DOHH2 (cell line): Measurements from ENCODE around the gene SP7.
"Not testable (repeated sequence)": the region's sequence is repeated elsewhere in the genome, so short reads cannot be mapped to it uniquely, and the experiment has no call there.

Source experiments
- H3F3A ChIP-seq: fragments of 200-600 bp; sonication (generic), shearing (Covaris generic); 2 replicates; pipeline ENCODE4 v1.6.0; 2016; ENCODE audit warnings: antibody characterized with exemption, mild to moderate bottlenecking; ENCODE audit not compliant: control insufficient read depth, insufficient read depth
- H3K27ac ChIP-seq: fragments of 200-600 bp; sonication (generic); 2 replicates; pipeline ENCODE4 v1.5.1; 2014; ENCODE audit warnings: low read depth, mild to moderate bottlenecking, low read length, moderate library complexity
- H3K27me3 ChIP-seq: fragments of 200-600 bp; sonication (generic); 2 replicates; pipeline ENCODE4 v1.6.1; 2014; ENCODE audit warnings: mild to moderate bottlenecking, low read length, mixed read lengths; ENCODE audit not compliant: control insufficient read depth
- H3K36me3 ChIP-seq: fragments of 200-600 bp; sonication (generic); 2 replicates; pipeline ENCODE4 v1.6.1; 2014; ENCODE audit warnings: mild to moderate bottlenecking, low read length, moderate library complexity, mixed read lengths; ENCODE audit not compliant: control insufficient read depth
- H3K4me1 ChIP-seq: fragments of 200-600 bp; sonication (generic); 2 replicates; pipeline ENCODE4 v1.6.1; 2014; ENCODE audit warnings: mild to moderate bottlenecking, low read length, mixed read lengths; ENCODE audit not compliant: control insufficient read depth
- H3K4me2 ChIP-seq: fragments of 200-600 bp; sonication (generic); 2 replicates; pipeline ENCODE4 v1.6.0; 2014; ENCODE audit warnings: mild to moderate bottlenecking, low read length, moderate library complexity
- H3K4me3 ChIP-seq: fragments of 200-600 bp; sonication (generic); 2 replicates; pipeline ENCODE4 v1.5.1; 2014; ENCODE audit warnings: mild to moderate bottlenecking, low read length, mixed read lengths
- H3K79me2 ChIP-seq: fragments of 200-600 bp; sonication (generic); 2 replicates; pipeline ENCODE4 v1.6.1; 2014; ENCODE audit warnings: mild to moderate bottlenecking, low read length, mixed read lengths; ENCODE audit not compliant: control insufficient read depth
- H3K9me2 ChIP-seq: fragments of 200-600 bp; sonication (generic); replicated peaks from 2 replicates; pipeline ENCODE4 v1.6.1; 2014; ENCODE audit warnings: mild to moderate bottlenecking, low read length, mixed read lengths; ENCODE audit not compliant: control insufficient read depth
- H3K9me3 ChIP-seq: fragments of 200-600 bp; sonication (generic); 2 replicates; pipeline ENCODE4 v1.6.1; 2014; ENCODE audit warnings: antibody characterized with exemption, low read length, mixed read lengths; ENCODE audit not compliant: control insufficient read depth, insufficient read depth
- H4K20me1 ChIP-seq: fragments of 200-600 bp; sonication (generic); 2 replicates; pipeline ENCODE4 v1.6.0; 2014; ENCODE audit warnings: low read depth, mild to moderate bottlenecking, antibody characterized with exemption, low read length, moderate library complexity; ENCODE audit not compliant: control insufficient read depth, insufficient read depth
- CTCF ChIP-seq: fragments of 200-600 bp; sonication (generic); IDR thresholded peaks from one replicate; pipeline ENCODE4 v1.5.1; 2014; ENCODE audit warnings: antibody characterized with exemption, mild to moderate bottlenecking, low read depth, low read length; ENCODE audit not compliant: poor library complexity, severe bottlenecking
- EZH2phosphoT487 ChIP-seq: fragments of 200-600 bp; sonication (generic); IDR thresholded peaks from 2 replicates; pipeline ENCODE4 v1.6.1; 2017; ENCODE audit warnings: borderline replicate concordance, mild to moderate bottlenecking, antibody characterized with exemption, low read length, moderate library complexity, mixed read lengths

SP7 gene

GRCh38 chr12:53365245-53365904 lies 29.2 kb upstream of the SP7 start:
- H3K4me2 ChIP-seq, result no peak overlapping the region
- no peak for TF ChIP-seq EZH2phosphoT487
- TF ChIP-seq CTCF, result no peak

GRCh38 chr12:53361638-53362037 lies 25.5 kb upstream of the SP7 start:
- not testable (repeated sequence) for H3K4me3 ChIP-seq, H3K4me1 ChIP-seq, H3F3A ChIP-seq, H3K9me2 ChIP-seq, H3K27ac ChIP-seq, H4K20me1 ChIP-seq, H3K79me2 ChIP-seq, H3K27me3 ChIP-seq, H3K4me2 ChIP-seq, H3K9me3 ChIP-seq, H3K36me3 ChIP-seq

More at GRCh38 chr12:53365245-53365904, 29.2 kb upstream of the SP7 start:
- H3K36me3 ChIP-seq, result no peaks in the 10 kb centered on the region
- H3K9me2 ChIP-seq, result no peaks in the 10 kb centered on the region
- no peaks in the 10 kb centered on the region for H3K9me3 ChIP-seq
- H3K79me2 ChIP-seq, result no peaks in the 10 kb centered on the region
- no peaks in the 10 kb centered on the region for H4K20me1 ChIP-seq
- no peak overlapping the region for H3K4me3 ChIP-seq
- no peak overlapping the region for H3K27ac ChIP-seq
- H3F3A ChIP-seq, result no peaks in the 10 kb centered on the region
- H3K4me1 ChIP-seq, result peaks cover 4% of the 10 kb centered on the region
- no peaks in the 10 kb centered on the region for H3K27me3 ChIP-seq

DNA sequence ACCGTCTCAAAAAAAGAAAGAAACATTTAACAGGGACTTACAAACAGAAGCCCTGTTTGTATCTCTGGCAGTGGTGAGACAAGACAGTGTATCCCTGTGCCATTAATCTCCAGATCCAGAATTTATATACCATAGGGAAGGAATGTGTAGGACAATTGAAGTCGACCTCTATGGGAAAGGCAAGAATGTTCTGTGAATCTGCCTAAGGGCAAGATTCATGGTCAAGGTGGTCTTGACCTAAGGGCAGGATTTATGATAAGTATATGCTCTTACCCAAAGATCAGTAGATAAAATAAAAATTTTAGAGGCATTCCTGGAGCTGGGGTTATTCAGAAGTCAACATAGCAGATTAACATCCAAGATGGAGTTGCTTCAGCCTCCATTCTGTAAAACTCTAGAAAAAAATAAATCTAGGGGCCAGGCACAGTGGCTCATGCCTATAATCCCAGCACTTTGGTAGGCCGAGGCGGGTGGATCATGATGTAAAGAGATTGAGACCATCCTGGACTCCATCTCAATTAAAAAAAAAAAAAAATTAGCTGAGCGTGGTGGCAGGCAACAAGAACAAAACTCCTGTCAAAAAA lies 22.8 kb upstream of the SP7 start:
- Histone ChIP-seq H3K79me2 (no peaks in the 10 kb centered on the region), H4K20me1 (no peaks in the 10 kb centered on the region), H3K4me3 (no peak overlapping the region), H3K27ac (no peak overlapping the region), H3K27me3 (no peaks in the 10 kb centered on the region), H3K9me3 (no peaks in the 10 kb centered on the region), H3K4me1 (no peaks in the 10 kb centered on the region), H3K4me2 (no peak overlapping the region), H3K9me2 (no peaks in the 10 kb centered on the region), H3K36me3 (no peaks in the 10 kb centered on the region), H3F3A (no peaks in the 10 kb centered on the region)
- TF ChIP-seq EZH2phosphoT487 (no peak), CTCF (no peak)

DNA sequence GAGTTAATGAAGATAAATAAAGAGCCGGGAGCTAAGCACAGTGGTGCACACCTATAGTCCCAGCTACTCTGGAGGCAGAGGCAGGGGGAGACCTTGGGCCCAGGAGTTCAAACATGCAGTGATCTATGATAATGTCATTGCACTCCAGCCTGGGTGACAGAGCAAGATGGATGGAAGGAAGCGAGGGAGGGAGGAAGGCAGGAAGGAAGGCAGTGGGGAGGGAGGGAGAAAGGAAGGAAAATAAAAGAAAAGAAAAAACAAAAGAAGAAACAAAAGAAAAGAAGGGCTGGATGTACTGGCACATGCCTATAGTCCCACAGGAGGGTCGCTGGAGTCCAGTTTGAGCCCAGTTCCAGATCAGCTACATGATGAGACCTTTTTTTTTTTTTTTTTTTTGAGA lies 19.0 kb upstream of the SP7 start:
- no peaks in the 10 kb centered on the region for H3K36me3 ChIP-seq
- H3K27me3 ChIP-seq, result no peaks in the 10 kb centered on the region
- no peaks in the 10 kb centered on the region for H3K79me2 ChIP-seq
- H3K9me3 ChIP-seq, result no peaks in the 10 kb centered on the region
- no peak overlapping the region for H3K4me3 ChIP-seq
- H3K9me2 ChIP-seq, result no peaks in the 10 kb centered on the region
- H3K4me1 ChIP-seq, result peaks cover 7% of the 10 kb centered on the region
- no peak for TF ChIP-seq EZH2phosphoT487
- no peak for TF ChIP-seq CTCF
- no peaks in the 10 kb centered on the region for H3F3A ChIP-seq
- no peaks in the 10 kb centered on the region for H4K20me1 ChIP-seq
- no peak overlapping the region for H3K27ac ChIP-seq
- H3K4me2 ChIP-seq, result no peak overlapping the region
